Stimulated activated CD4-positive, alpha-beta T cell treated with anti-CD3 and anti-CD28 coated beads, Interleukin-4, amount 100 ng/mL, for 48 hours (primary cell): ENCODE data around the gene FBXO8.

Experiments used
- DNase-seq, 2 donors: peaks; one replicate each; pipeline ENCODE4 v3.0.0-alpha.2; 2020; ENCODE audit warnings: low read depth in 2 of 2

FBXO8 gene

GRCh38 chr4:174244441-174244840 is 39.0 kb downstream of the FBXO8 start:
- no peak for DNase-seq

- DNase-seq, result no peak
Observed at GRCh38 chr4:174241162-174241561, 42.3 kb downstream of the FBXO8 start.

GRCh38 chr4:174236359-174236758 is 47.1 kb downstream of the FBXO8 start:
- no peak for DNase-seq

GRCh38 chr4:174230680-174231079 is 52.8 kb downstream of the FBXO8 start:
- DNase-seq, result no peak

DNA sequence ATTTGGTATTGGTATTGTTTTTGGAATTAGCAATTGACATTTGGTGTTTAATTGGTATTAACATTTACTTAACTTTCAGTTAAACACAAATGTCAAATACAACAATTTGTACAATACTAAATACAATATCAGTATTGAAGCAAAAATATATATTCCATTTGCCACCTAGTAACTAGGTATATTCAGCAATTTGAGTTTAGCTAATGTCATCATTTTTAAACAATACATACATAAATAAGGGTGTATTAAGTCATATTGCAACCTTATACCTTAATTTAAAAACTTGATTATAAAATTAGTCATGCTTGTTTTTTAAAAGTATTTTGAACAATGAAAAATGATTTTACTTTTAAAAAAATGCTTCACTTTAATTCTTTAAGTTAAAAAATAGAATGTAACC is 53.3 kb downstream of the FBXO8 start:
- no peak for DNase-seq

GRCh38 chr4:174228988-174229387 is 54.5 kb downstream of the FBXO8 start:
- no peak for DNase-seq

GRCh38 chr4:174225349-174226049 is 58.0 kb downstream of the FBXO8 start:
- DNase-seq, result no peak

GRCh38 chr4:174224550-174224949 is 58.9 kb downstream of the FBXO8 start:
- DNase-seq, result no peak

- no peak for DNase-seq
Observed at GRCh38 chr4:174222266-174222872, 61.1 kb downstream of the FBXO8 start.

GRCh38 chr4:174218127-174218790 is 65.2 kb downstream of the FBXO8 start:
- no peak for DNase-seq

DNA sequence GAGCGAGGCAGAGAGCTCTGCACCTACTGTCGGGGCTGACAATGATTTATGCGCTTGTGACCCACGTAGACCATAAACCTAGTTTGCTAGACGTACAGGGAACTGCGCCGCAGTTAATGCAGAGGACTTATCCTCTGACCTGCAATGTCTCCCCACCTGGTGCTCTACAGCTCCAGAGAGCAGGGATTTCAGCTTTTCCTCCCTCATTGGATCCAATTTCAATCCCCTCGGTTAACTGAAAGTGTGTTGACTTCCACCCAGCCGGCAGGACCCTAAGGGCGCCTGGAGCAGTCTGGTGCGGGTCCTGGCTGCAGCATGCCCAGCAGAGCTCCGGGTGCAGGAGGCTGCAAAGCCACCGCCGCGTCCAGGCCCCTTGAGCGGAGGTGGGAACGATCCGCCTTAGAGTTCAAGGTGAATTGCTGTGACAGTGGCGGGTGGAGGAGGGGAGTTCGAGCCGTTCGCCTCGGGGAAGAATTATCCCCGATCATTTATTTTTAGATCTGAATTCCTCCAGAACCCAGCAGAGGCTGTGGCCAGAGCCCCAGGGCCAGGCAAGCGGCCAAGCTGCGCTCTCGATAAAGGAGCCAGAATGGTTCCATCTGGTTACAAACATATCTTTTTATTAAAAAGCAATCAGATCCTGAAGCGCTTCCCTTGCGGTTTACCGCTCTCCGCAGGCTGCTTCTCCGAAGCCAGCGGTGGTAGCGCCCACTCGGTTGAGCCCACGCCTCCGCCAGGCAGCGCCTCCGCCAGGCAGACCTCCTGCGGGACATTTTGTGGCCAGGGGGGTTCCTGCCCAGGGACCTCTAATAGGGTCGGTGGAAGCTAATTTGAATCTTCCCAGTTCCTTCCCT is 66.0 kb downstream of the FBXO8 start:
- no peak for DNase-seq

- no peak for DNase-seq
Observed at GRCh38 chr4:174216799-174217272, 66.6 kb downstream of the FBXO8 start.

DNA sequence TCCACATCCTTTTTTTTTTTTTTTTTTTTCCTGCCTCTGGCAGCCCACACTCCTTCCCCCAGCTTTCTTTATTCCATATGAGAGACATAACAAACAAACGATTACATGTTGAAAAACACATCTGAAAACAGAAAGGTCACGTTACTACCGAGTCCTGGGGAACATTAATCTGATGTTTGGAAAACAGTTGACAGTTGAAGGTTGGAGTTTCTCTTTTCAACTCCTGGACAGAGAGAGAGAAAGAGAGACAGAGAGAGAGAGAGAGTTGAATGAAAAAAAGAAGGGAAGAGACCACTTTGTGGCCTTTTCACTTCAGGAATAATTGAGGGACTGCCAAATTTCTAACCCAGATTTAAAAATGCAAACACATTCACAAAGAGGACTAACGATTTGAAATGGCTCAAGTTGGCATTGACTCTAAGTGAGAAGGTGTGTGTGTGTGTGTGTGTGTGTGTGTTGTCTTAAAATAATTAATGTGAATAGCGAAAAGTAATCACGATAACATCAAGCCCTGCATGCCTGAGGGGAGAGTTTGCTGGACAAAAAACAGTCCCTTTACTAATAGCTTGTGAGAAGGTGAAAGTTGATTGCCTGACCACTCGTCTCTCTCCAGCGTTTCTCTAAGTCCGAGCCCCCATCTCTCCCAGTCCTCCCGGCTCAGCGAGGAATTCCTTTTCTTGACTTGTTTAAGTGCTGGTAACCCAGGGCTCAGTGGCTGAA is 67.3 kb downstream of the FBXO8 start:
- DNase-seq, result no peak

- no peak for DNase-seq
Observed at GRCh38 chr4:174215057-174215456, 68.4 kb downstream of the FBXO8 start.

GRCh38 chr4:174214101-174214878 is 69.2 kb downstream of the FBXO8 start:
- no peak for DNase-seq

GRCh38 chr4:174213731-174214100 is 69.8 kb downstream of the FBXO8 start:
- no peak for DNase-seq

GRCh38 chr4:174212061-174212460 is 71.4 kb downstream of the FBXO8 start:
- no peak for DNase-seq

DNA sequence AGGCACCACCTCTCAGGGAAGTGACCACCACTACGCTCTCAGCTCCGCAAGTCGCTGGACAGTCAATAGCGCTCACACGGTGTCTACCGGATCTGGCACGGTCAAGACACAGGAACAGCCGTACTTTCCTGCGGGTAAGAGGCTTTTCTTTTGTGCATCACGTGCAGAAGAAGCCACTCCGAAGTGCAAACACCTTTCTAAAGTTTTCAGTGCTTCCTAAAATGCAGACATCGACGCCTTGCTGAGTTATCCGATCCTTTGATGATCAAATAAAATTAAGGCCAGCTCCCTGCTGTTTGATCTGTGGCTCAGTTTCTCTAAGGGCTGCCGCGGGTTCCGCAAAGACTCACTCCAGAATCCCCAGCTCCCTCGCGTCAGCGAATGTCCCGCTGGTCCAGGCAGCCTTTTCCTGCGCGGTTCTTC is 71.8 kb downstream of the FBXO8 start:
- no peak for DNase-seq

GRCh38 chr4:174210952-174211490 is 72.4 kb downstream of the FBXO8 start:
- DNase-seq, result no peak

DNA sequence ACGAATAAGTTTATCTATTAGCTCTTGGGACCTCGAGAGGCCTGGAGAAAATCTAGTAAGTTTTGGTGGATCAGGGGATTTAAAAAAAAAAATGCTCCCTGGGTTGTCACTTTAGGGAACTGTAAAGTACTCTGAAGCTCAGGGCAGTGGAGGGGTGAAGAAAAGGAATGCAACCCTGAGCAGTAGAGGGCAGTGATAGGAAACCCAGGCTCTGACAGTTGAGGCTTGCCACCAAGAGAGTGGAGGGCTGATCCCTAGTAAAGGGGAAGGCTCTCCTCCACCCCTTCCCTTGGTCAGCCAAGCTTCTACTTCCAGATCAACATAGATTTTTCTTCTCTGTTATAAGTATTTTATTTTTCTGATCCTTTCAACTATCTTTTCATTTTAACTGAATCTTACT is 73.1 kb downstream of the FBXO8 start:
- DNase-seq, result no peak
